Endothelial cell of umbilical vein (primary cell): ENCODE data around the gene EIF4E1B. TPM values are rescaled to one million over a fixed set of nuclear protein-coding genes. Genes with fewer than 3 reads are reported as not detected.

ENCODE experiments used
- BruUV-seq: library from RNA; stranded (reverse); fragments of 400-500 nt; replicated peaks from 2 replicates; lab custom pipeline; 2021; lab: Mats Ljungman, UMichigan
- CTCF ChIA-PET: fragments of 300-600, 350-600 bp; sonication (Branson Sonifier 250); formaldehyde crosslinking; loops from one replicate; lab custom pipeline; 2021; ENCODE audit warnings: antibody characterized with exemption, inconsistent platforms; lab: Charles Lee
- POLR2A ChIA-PET: fragments of 300-600, 350-600 bp; sonication (Branson Sonifier 250); formaldehyde crosslinking; loops from one replicate; lab custom pipeline; 2021; ENCODE audit warnings: antibody characterized with exemption, inconsistent platforms; lab: Charles Lee
- DNase-seq: peaks from one replicate; pipeline ENCODE4 v3.0.0-alpha.2; 2011; ENCODE audit warnings: low read depth, low spot score
- FAIRE-seq: peaks from 2 replicates; lab custom pipeline; 2011; peaks lifted over from hg19 to GRCh38; lab: Jason Lieb, UNC
- H2AFZ ChIP-seq: 2 replicates; pipeline ENCODE4 v1.6.0; 2012; ENCODE audit warnings: low read depth, low read length, control low read depth, inconsistent platforms
- H3K27ac ChIP-seq: 2 replicates; pipeline ENCODE4 v1.5.1; 2011; ENCODE audit warnings: low read depth, mild to moderate bottlenecking, control low read depth, low read length, moderate library complexity; ENCODE audit not compliant: insufficient read depth
- H3K27me3 ChIP-seq, 2 experiments: 2 replicates each; pipeline versions ENCODE4 v1.6.0 to v1.6.1; 2011; ENCODE audit warnings: low read length in 2 of 2, mixed read lengths in 1 of 2; ENCODE audit not compliant: control insufficient read depth in 2 of 2, insufficient read depth in 2 of 2
- H3K36me3 ChIP-seq, 2 experiments: 2 replicates in 1 of 2; 3 replicates in 1 of 2; pipeline ENCODE4 v1.5.1; 2011; ENCODE audit warnings: low read length in 2 of 2, mild to moderate bottlenecking in 1 of 2, moderate library complexity in 1 of 2; ENCODE audit not compliant: control insufficient read depth in 2 of 2, insufficient read depth in 2 of 2; ENCODE audit errors: extremely low read depth in 1 of 2
- H3K4me1 ChIP-seq: 3 replicates; pipeline ENCODE4 v1.5.1; 2011; ENCODE audit warnings: mild to moderate bottlenecking, low read length; ENCODE audit not compliant: control insufficient read depth, insufficient read depth; ENCODE audit errors: extremely low read depth
- H3K4me2 ChIP-seq: 2 replicates; pipeline ENCODE4 v1.6.1; 2011; ENCODE audit warnings: low read length, control low read depth, mixed read lengths; ENCODE audit not compliant: insufficient read depth
- H3K4me3 ChIP-seq, 3 experiments: fragments of 200-600 bp in 1 of 3; sonication (generic), shearing (Covaris generic) in 1 of 3; replicated peaks in 1 of 3; 2 replicates each; pipeline ENCODE4 v1.5.1; 2011 to 2016; ENCODE audit warnings: control low read depth in 3 of 3, low read length in 3 of 3, mild to moderate bottlenecking in 2 of 3, inconsistent platforms in 1 of 3, low read depth in 1 of 3, moderate library complexity in 1 of 3; ENCODE audit not compliant: insufficient read depth in 1 of 3
- H3K79me2 ChIP-seq: 2 replicates; pipeline ENCODE4 v1.6.0; 2012; ENCODE audit warnings: low read length, inconsistent platforms; ENCODE audit not compliant: control insufficient read depth, insufficient read depth
- H3K9ac ChIP-seq: replicated peaks from 2 replicates; pipeline ENCODE3; 2011; ENCODE audit warnings: low read length, control low read depth; ENCODE audit not compliant: insufficient read depth; ENCODE audit errors: extremely low read depth
- H3K9me1 ChIP-seq: replicated peaks from 3 replicates; pipeline ENCODE4 v1.6.0; 2011; ENCODE audit warnings: mild to moderate bottlenecking, low read length; ENCODE audit not compliant: control insufficient read depth, insufficient read depth; ENCODE audit errors: extremely low read depth
- H3K9me3 ChIP-seq: replicated peaks from 2 replicates; pipeline ENCODE4 v1.5.1; 2012; ENCODE audit warnings: low read length, inconsistent platforms; ENCODE audit not compliant: control insufficient read depth, insufficient read depth
- H4K20me1 ChIP-seq: replicated peaks from 2 replicates; pipeline ENCODE3; 2011; ENCODE audit warnings: mild to moderate bottlenecking, low read length; ENCODE audit not compliant: control insufficient read depth, insufficient read depth; ENCODE audit errors: extremely low read depth
- EZH2 ChIP-seq: IDR thresholded peaks from 2 replicates; pipeline ENCODE4 v1.6.1; 2012; ENCODE audit warnings: borderline replicate concordance, low read depth, mild to moderate bottlenecking, moderate library complexity, low read length, inconsistent platforms; ENCODE audit not compliant: severe bottlenecking
- FOS ChIP-seq: IDR thresholded peaks from 2 replicates; pipeline ENCODE4 v1.6.1; 2011; ENCODE audit warnings: mild to moderate bottlenecking, low read length, moderate library complexity, borderline replicate concordance; ENCODE audit not compliant: insufficient read depth
- GATA2 ChIP-seq: IDR thresholded peaks from 2 replicates; pipeline ENCODE4 v1.7.0; 2011; ENCODE audit warnings: low read depth, mild to moderate bottlenecking, moderate library complexity, mixed read lengths, low read length; ENCODE audit not compliant: insufficient read length, insufficient read depth
- JUN ChIP-seq: IDR thresholded peaks from 2 replicates; pipeline ENCODE4 v1.6.1; 2011; ENCODE audit warnings: borderline replicate concordance, low read depth; ENCODE audit not compliant: insufficient read length, insufficient read depth
- MYC ChIP-seq: IDR thresholded peaks from one replicate; pipeline ENCODE4 v1.6.1; 2011; ENCODE audit warnings: mild to moderate bottlenecking, low read depth, low read length
- POLR2A ChIP-seq: IDR thresholded peaks from 2 replicates; pipeline ENCODE4 v1.6.1; 2012; ENCODE audit warnings: low read depth, mild to moderate bottlenecking, control low read depth, low read length
- POLR2AphosphoS5 ChIP-seq: IDR thresholded peaks from 2 replicates; pipeline ENCODE4 v1.6.1; 2012; ENCODE audit warnings: low read depth, mild to moderate bottlenecking, control low read depth, low read length, moderate library complexity; ENCODE audit not compliant: insufficient read depth
- dilution Hi-C: fragments of 300-500 bp; cut with MboI; formaldehyde crosslinking; loops from one replicate; pipeline ENCODE4 v1.15.0; 2019; ENCODE audit warnings: low sequenced_read_pairs; ENCODE audit not compliant: extremely low pct_ligation_motif_present
- intact Hi-C: fragments of 100-400 bp; cut with micrococcal nuclease; formaldehyde crosslinking; loops from one replicate; pipeline ENCODE4 v1.10.0; 2022
- polyA plus RNA-seq, 4 experiments: library from polyadenylated mRNA; depleted of rRNA in 3 of 4; stranded (reverse) in 3 of 4; unstranded in 1 of 4; fragments of >200 nt; gene quantifications; 2 replicates each; pipeline versions ENCODE4 v1.2.1 to v1.2.3, GENCODE V29; 2011 to 2012; ENCODE audit warnings: missing spikeins in 1 of 4
- total RNA-seq: library from RNA; stranded (reverse); gene quantifications from 2 replicates; pipeline ENCODE4 v1.2.3, GENCODE V29; 2021
- TF ChIP-seq, protein P1 (sequence below), 2 donors: IDR thresholded peaks; 1 replicate in 1 of 2; 2 replicates in 1 of 2; pipeline ENCODE4 v1.5.1; 2011; ENCODE audit warnings: low read length in 2 of 2, mild to moderate bottlenecking in 2 of 2, moderate library complexity in 2 of 2, control low read depth in 1 of 2, inconsistent platforms in 1 of 2, low read depth in 1 of 2; ENCODE audit not compliant: insufficient read depth in 1 of 2; ENCODE audit errors: extremely low read depth in 1 of 2

The EIF4E1B gene
- total and polyA plus RNA-seq, 2 donors (not counting 3 experiments of a cell fraction or from before 2014, with no cell fraction given): not detected

DNA sequence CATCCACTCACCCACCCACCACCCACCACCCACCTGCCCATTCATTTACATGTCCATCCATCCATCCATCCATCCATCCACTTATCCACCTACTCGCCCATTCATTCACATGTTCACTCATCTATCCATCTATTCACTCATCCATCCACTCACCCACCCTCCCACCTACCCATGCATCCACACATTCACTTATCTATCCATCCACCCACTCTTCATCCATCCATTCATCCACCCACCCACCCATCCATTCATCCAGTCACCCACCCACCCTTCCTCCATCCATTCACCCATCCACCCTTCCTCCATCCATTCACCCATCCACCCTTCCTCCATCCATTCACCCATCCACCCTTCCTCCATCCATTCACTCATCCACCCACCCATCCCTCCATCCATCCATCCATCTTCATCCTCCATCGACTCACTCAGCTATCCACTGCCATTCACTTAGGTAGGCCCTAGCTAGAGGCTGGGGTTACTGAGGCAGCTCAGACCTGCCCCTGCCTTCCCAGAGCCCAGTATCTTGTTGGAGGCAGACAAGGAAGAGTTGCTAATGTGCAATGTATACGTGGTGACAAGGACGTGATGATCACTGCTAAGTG, 29.5 kb downstream of the EIF4E1B start:
- FAIRE-seq: no peak
- Histone ChIP-seq H3K79me2 (no peaks in the 10 kb centered on the region), H3K36me3 (peaks cover 0 to 11% of the 10 kb centered on the region in 2 experiments), H3K4me2 (no peak overlapping the region), H4K20me1 (no peaks in the 10 kb centered on the region), H3K27me3 (peaks cover 0 to 3% of the 10 kb centered on the region in 2 experiments), H2AFZ (no peak overlapping the region), H3K9me3 (no peaks in the 10 kb centered on the region), H3K9ac (no peak overlapping the region), H3K4me3 (no peak overlapping the region), H3K9me1 (no peaks in the 10 kb centered on the region), H3K27ac (no peak overlapping the region), H3K4me1 (no peaks in the 10 kb centered on the region)
- dilution Hi-C loops: no loop called here
- POLR2A ChIA-PET: interaction anchor here (1.0 kb wide), 1 partner anchor 13 kb away, joined by 3 read pairs; the partner anchor contains the start of gene TSPAN17
- intact Hi-C loops: loop anchor here (1.0 to 10.0 kb wide), 5 partner anchors 41 to 931 kb away; no protein-coding TSS in a partner anchor
- no TSS peak for BruUV-seq
- DNase-seq: no peak
- CTCF ChIA-PET: interaction anchor here (0.5 to 3.3 kb wide), 105 partner anchors 9 to 1332 kb away, joined by 3 to 113 read pairs (median 5); partner anchors contain the start of genes CLTB, EIF4E1B, FGFR4 and HK3
- TF ChIP-seq GATA2 (no peak), JUN (no peak), MYC (no peak), POLR2A (no peak), POLR2AphosphoS5 (no peak), FOS (no peak), EZH2 (no peak)
- TF ChIP-seq, protein P1, sequence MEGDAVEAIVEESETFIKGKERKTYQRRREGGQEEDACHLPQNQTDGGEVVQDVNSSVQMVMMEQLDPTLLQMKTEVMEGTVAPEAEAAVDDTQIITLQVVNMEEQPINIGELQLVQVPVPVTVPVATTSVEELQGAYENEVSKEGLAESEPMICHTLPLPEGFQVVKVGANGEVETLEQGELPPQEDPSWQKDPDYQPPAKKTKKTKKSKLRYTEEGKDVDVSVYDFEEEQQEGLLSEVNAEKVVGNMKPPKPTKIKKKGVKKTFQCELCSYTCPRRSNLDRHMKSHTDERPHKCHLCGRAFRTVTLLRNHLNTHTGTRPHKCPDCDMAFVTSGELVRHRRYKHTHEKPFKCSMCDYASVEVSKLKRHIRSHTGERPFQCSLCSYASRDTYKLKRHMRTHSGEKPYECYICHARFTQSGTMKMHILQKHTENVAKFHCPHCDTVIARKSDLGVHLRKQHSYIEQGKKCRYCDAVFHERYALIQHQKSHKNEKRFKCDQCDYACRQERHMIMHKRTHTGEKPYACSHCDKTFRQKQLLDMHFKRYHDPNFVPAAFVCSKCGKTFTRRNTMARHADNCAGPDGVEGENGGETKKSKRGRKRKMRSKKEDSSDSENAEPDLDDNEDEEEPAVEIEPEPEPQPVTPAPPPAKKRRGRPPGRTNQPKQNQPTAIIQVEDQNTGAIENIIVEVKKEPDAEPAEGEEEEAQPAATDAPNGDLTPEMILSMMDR (IDR thresholded peaks at IDR 0.05; ENCODE audit: extremely low read depth in 1 of 2, insufficient read depth in 1 of 2, low read depth in 1 of 2, low read length in 2 of 2): no peak
